Measurements from ENCODE around the gene AFG3L2.

The AFG3L2 gene

GRCh38 chr18:12293831-12294230 is 83.2 kb downstream of the AFG3L2 start:
- H3K4me3 ChIP-seq (ENCODE audit: insufficient read depth, low read depth, low read length) = no peak overlapping the region
- H3K9me3 ChIP-seq (ENCODE audit: control insufficient read depth, low read length) = no peaks in the 10 kb centered on the region
- H3K27ac ChIP-seq (ENCODE audit: insufficient read depth, low read depth, low read length, poor library complexity, severe bottlenecking) = no peak overlapping the region
- WGBS, 2 experiments = 80 to 83% methylated on average over 11 of the region's 11 CpGs
- H3K36me3 ChIP-seq (ENCODE audit: control insufficient read depth, insufficient read depth, low read length) = no peaks in the 10 kb centered on the region
- peaks cover 1% of the 10 kb centered on the region for H3K4me1 ChIP-seq (ENCODE audit: control insufficient read depth, insufficient read depth, low read length)
- peaks cover 12% of the 10 kb centered on the region for H3K27me3 ChIP-seq (ENCODE audit: control insufficient read depth, insufficient read depth, low read length, poor library complexity, severe bottlenecking)

GRCh38 chr18:12291690-12292089 is 85.3 kb downstream of the AFG3L2 start:
- Histone ChIP-seq H3K27me3 (ENCODE audit: control insufficient read depth, insufficient read depth, low read length, poor library complexity, severe bottlenecking) (peaks cover 34% of the 10 kb centered on the region), H3K4me3 (ENCODE audit: insufficient read depth, low read depth, low read length) (no peak overlapping the region), H3K9me3 (ENCODE audit: control insufficient read depth, low read length) (no peaks in the 10 kb centered on the region), H3K27ac (ENCODE audit: insufficient read depth, low read depth, low read length, poor library complexity, severe bottlenecking) (no peak overlapping the region), H3K4me1 (ENCODE audit: control insufficient read depth, insufficient read depth, low read length) (peaks cover 7% of the 10 kb centered on the region), H3K36me3 (ENCODE audit: control insufficient read depth, insufficient read depth, low read length) (no peaks in the 10 kb centered on the region)
- 91% methylated on average over 14 of the region's 14 CpGs for WGBS, 2 experiments

GRCh38 chr18:12291161-12291560 is 85.9 kb downstream of the AFG3L2 start:
- WGBS, 2 experiments = 89 to 92% methylated on average over 6 of the region's 6 CpGs
- Histone ChIP-seq H3K27ac (ENCODE audit: insufficient read depth, low read depth, low read length, poor library complexity, severe bottlenecking) (no peak overlapping the region), H3K4me1 (ENCODE audit: control insufficient read depth, insufficient read depth, low read length) (peaks cover 7% of the 10 kb centered on the region), H3K4me3 (ENCODE audit: insufficient read depth, low read depth, low read length) (no peak overlapping the region), H3K9me3 (ENCODE audit: control insufficient read depth, low read length) (no peaks in the 10 kb centered on the region), H3K36me3 (ENCODE audit: control insufficient read depth, insufficient read depth, low read length) (no peaks in the 10 kb centered on the region), H3K27me3 (ENCODE audit: control insufficient read depth, insufficient read depth, low read length, poor library complexity, severe bottlenecking) (peaks cover 38% of the 10 kb centered on the region)

- H3K36me3 ChIP-seq (ENCODE audit: control insufficient read depth, insufficient read depth, low read length) = no peaks in the 10 kb centered on the region
- H3K27ac ChIP-seq (ENCODE audit: insufficient read depth, low read depth, low read length, poor library complexity, severe bottlenecking) = no peak overlapping the region
- H3K9me3 ChIP-seq (ENCODE audit: control insufficient read depth, low read length) = no peaks in the 10 kb centered on the region
- 94 to 98% methylated on average over 2 of the region's 2 CpGs for WGBS, 2 experiments
- H3K4me3 ChIP-seq (ENCODE audit: insufficient read depth, low read depth, low read length) = no peak overlapping the region
- peaks cover 7% of the 10 kb centered on the region for H3K4me1 ChIP-seq (ENCODE audit: control insufficient read depth, insufficient read depth, low read length)
- H3K27me3 ChIP-seq (ENCODE audit: control insufficient read depth, insufficient read depth, low read length, poor library complexity, severe bottlenecking) = peaks cover 38% of the 10 kb centered on the region
Measured at GRCh38 chr18:12290086-12290485, 86.9 kb downstream of the AFG3L2 start.

- Histone ChIP-seq H3K27me3 (ENCODE audit: control insufficient read depth, insufficient read depth, low read length, poor library complexity, severe bottlenecking) (peaks cover 38% of the 10 kb centered on the region), H3K4me1 (ENCODE audit: control insufficient read depth, insufficient read depth, low read length) (peaks cover 7% of the 10 kb centered on the region), H3K27ac (ENCODE audit: insufficient read depth, low read depth, low read length, poor library complexity, severe bottlenecking) (no peak overlapping the region), H3K4me3 (ENCODE audit: insufficient read depth, low read depth, low read length) (peak overlapping the region; percentile 45), H3K36me3 (ENCODE audit: control insufficient read depth, insufficient read depth, low read length) (no peaks in the 10 kb centered on the region), H3K9me3 (ENCODE audit: control insufficient read depth, low read length) (no peaks in the 10 kb centered on the region)
- WGBS, 2 experiments = 1 to 3% methylated on average over 10 of the region's 10 CpGs
Measured at GRCh38 chr18:12288403-12288755, 88.6 kb downstream of the AFG3L2 start.

GRCh38 chr18:12287684-12288402 is 89.2 kb downstream of the AFG3L2 start:
- WGBS, 2 experiments = 1% methylated on average over 41 of the region's 41 CpGs
- Histone ChIP-seq H3K27ac (ENCODE audit: insufficient read depth, low read depth, low read length, poor library complexity, severe bottlenecking) (no peak overlapping the region), H3K27me3 (ENCODE audit: control insufficient read depth, insufficient read depth, low read length, poor library complexity, severe bottlenecking) (peaks cover 38% of the 10 kb centered on the region), H3K4me1 (ENCODE audit: control insufficient read depth, insufficient read depth, low read length) (peaks cover 9% of the 10 kb centered on the region), H3K36me3 (ENCODE audit: control insufficient read depth, insufficient read depth, low read length) (no peaks in the 10 kb centered on the region), H3K4me3 (ENCODE audit: insufficient read depth, low read depth, low read length) (peak overlapping the region; percentile 45), H3K9me3 (ENCODE audit: control insufficient read depth, low read length) (no peaks in the 10 kb centered on the region)

- Histone ChIP-seq H3K4me3 (ENCODE audit: insufficient read depth, low read depth, low read length) (peak overlapping the region; percentile 45), H3K27me3 (ENCODE audit: control insufficient read depth, insufficient read depth, low read length, poor library complexity, severe bottlenecking) (peaks cover 38% of the 10 kb centered on the region), H3K27ac (ENCODE audit: insufficient read depth, low read depth, low read length, poor library complexity, severe bottlenecking) (no peak overlapping the region), H3K9me3 (ENCODE audit: control insufficient read depth, low read length) (no peaks in the 10 kb centered on the region), H3K36me3 (ENCODE audit: control insufficient read depth, insufficient read depth, low read length) (no peaks in the 10 kb centered on the region), H3K4me1 (ENCODE audit: control insufficient read depth, insufficient read depth, low read length) (peaks cover 14% of the 10 kb centered on the region)
- 37 to 45% methylated on average over 37 of the region's 37 CpGs for WGBS, 2 experiments
Measured at GRCh38 chr18:12287131-12287681, 89.8 kb downstream of the AFG3L2 start.

GRCh38 chr18:12283666-12284065 is 93.4 kb downstream of the AFG3L2 start:
- H3K27ac ChIP-seq (ENCODE audit: insufficient read depth, low read depth, low read length, poor library complexity, severe bottlenecking) = no peak overlapping the region
- no peak overlapping the region for H3K4me3 ChIP-seq (ENCODE audit: insufficient read depth, low read depth, low read length)
- H3K27me3 ChIP-seq (ENCODE audit: control insufficient read depth, insufficient read depth, low read length, poor library complexity, severe bottlenecking) = peaks cover 24% of the 10 kb centered on the region
- H3K36me3 ChIP-seq (ENCODE audit: control insufficient read depth, insufficient read depth, low read length) = no peaks in the 10 kb centered on the region
- peaks cover 37% of the 10 kb centered on the region for H3K4me1 ChIP-seq (ENCODE audit: control insufficient read depth, insufficient read depth, low read length)
- 83 to 100% methylated on average over 1 of the region's 1 CpG for WGBS, 2 experiments
- H3K9me3 ChIP-seq (ENCODE audit: control insufficient read depth, low read length) = no peaks in the 10 kb centered on the region

- Histone ChIP-seq H3K9me3 (ENCODE audit: control insufficient read depth, low read length) (no peaks in the 10 kb centered on the region), H3K36me3 (ENCODE audit: control insufficient read depth, insufficient read depth, low read length) (no peaks in the 10 kb centered on the region), H3K27me3 (ENCODE audit: control insufficient read depth, insufficient read depth, low read length, poor library complexity, severe bottlenecking) (peaks cover 20% of the 10 kb centered on the region), H3K4me3 (ENCODE audit: insufficient read depth, low read depth, low read length) (no peak overlapping the region), H3K4me1 (ENCODE audit: control insufficient read depth, insufficient read depth, low read length) (peaks cover 37% of the 10 kb centered on the region), H3K27ac (ENCODE audit: insufficient read depth, low read depth, low read length, poor library complexity, severe bottlenecking) (no peak overlapping the region)
- 71 to 72% methylated on average over 6 of the region's 6 CpGs for WGBS, 2 experiments
Measured at GRCh38 chr18:12283256-12283655, 93.8 kb downstream of the AFG3L2 start.

GRCh38 chr18:12282442-12283039 is 94.5 kb downstream of the AFG3L2 start:
- H3K36me3 ChIP-seq (ENCODE audit: control insufficient read depth, insufficient read depth, low read length) = no peaks in the 10 kb centered on the region
- 82 to 85% methylated on average over 9 of the region's 9 CpGs for WGBS, 2 experiments
- peaks cover 13% of the 10 kb centered on the region for H3K27me3 ChIP-seq (ENCODE audit: control insufficient read depth, insufficient read depth, low read length, poor library complexity, severe bottlenecking)
- peak overlapping the region; percentile 52 for H3K27ac ChIP-seq (ENCODE audit: insufficient read depth, low read depth, low read length, poor library complexity, severe bottlenecking)
- H3K9me3 ChIP-seq (ENCODE audit: control insufficient read depth, low read length) = no peaks in the 10 kb centered on the region
- H3K4me3 ChIP-seq (ENCODE audit: insufficient read depth, low read depth, low read length) = no peak overlapping the region
- peaks cover 38% of the 10 kb centered on the region for H3K4me1 ChIP-seq (ENCODE audit: control insufficient read depth, insufficient read depth, low read length)

Measured in ectodermal cell (in vitro differentiated cells).